Mucosa of stomach (tissue), 1 donor: ENCODE measurements around the gene VPS41.
"Not testable (repeated sequence)": the region's sequence is repeated elsewhere in the genome, so short reads cannot be mapped to it uniquely, and the experiment has no call there.

Experiments used
- H3K27me3 ChIP-seq: one replicate; pipeline ENCODE4 v1.7.0; 2013; ENCODE audit warnings: mild to moderate bottlenecking, low read length; ENCODE audit not compliant: control insufficient read depth, insufficient read depth
- H3K36me3 ChIP-seq: one replicate; pipeline ENCODE4 v1.7.0; 2013; ENCODE audit warnings: low read length; ENCODE audit not compliant: control insufficient read depth, insufficient read depth
- H3K4me1 ChIP-seq: one replicate; pipeline ENCODE4 v1.7.0; 2013; ENCODE audit warnings: mild to moderate bottlenecking, low read length; ENCODE audit not compliant: control insufficient read depth, insufficient read depth
- H3K4me3 ChIP-seq: one replicate; pipeline ENCODE4 v1.7.0; 2013; ENCODE audit warnings: low read length
- H3K9ac ChIP-seq: one replicate; pipeline ENCODE4 v1.7.0; 2013; ENCODE audit warnings: mild to moderate bottlenecking, low read length, moderate library complexity
- H3K9me3 ChIP-seq: one replicate; pipeline ENCODE4 v1.7.0; 2013; ENCODE audit warnings: mild to moderate bottlenecking, low read length, moderate library complexity; ENCODE audit not compliant: control insufficient read depth
- donor health status: Pancreatic carcinoma.

Gene VPS41

DNA sequence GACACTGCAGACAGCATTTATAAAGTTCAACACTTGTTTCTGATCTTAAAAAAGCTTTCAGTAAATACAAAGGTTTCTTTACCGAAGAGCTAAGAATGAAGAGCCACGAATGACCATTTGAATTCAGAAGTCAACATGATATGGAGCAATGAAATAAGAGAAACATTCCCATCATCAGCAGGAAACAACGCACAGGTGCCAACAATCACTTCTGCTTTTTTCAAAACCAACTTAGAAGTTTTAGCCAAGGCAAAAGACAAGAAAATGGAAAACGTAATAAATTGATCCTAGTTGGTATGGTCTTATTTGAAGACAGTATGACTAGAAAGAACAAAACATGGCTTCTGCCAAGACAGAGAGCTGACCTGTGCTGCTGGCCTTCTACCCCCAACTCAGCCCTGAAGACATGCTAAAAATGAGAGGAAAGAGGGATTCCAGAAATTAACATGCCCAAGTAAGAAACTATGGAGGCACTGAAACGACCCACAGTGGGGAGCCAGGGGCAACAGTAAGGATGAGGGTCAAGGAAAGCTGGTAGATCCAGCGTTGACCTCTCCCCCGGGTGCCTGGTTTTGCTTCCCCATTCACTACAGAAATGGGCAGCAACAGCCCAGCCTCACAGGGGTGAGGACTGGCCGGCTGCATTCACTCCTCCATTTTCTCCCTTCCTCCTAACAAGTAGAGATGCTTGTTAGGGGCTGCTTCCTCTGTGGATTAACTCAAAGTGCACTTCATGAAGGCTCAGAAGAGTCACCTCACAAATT lies 30.1 kb downstream of the VPS41 start:
- H3K9me3 ChIP-seq, result no peaks in the 10 kb centered on the region
- H3K4me1 ChIP-seq, result no peaks in the 10 kb centered on the region
- no peak overlapping the region for H3K9ac ChIP-seq
- H3K4me3 ChIP-seq, result no peak overlapping the region
- H3K36me3 ChIP-seq, result no peaks in the 10 kb centered on the region
- no peaks in the 10 kb centered on the region for H3K27me3 ChIP-seq

DNA sequence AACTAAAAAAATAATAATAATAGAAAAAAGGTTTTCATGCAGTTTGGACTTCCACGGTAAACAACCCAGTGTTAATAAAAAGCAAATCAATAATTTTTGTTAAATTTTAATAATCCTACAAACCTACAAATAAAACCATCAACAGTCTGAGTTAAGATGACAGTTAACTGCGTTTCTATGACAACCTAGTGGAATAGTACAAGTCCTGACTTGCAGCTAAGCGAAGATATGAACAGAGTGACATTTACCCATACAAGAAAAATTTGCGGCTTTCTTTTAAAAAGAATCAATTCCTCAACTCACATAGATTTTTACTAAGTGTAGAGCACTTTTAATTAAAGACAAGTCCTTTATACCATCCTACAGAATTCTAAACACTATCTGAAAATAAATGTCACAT lies 35.6 kb downstream of the VPS41 start:
- Histone ChIP-seq H3K9me3 (no peaks in the 10 kb centered on the region), H3K4me3 (no peak overlapping the region), H3K9ac (no peak overlapping the region), H3K36me3 (no peaks in the 10 kb centered on the region), H3K27me3 (no peaks in the 10 kb centered on the region), H3K4me1 (no peaks in the 10 kb centered on the region)

DNA sequence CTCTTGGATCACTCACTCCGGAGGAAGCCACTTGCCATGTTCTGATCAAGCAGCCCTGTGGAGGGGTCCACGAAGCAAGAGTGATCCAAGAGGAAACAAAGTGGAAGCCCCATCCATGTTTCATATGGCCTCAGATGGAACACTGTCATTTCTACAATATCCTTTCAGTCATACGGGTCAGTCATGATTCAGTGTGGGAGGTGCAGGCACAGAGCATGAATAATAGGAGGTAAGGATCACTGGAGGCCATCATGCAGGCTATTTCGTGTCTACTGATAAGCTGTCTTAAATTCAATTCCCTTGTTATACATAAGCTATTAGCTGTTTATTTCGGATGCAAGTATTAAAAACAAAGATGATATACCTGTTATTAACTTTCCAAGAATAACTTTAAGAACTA lies 36.8 kb downstream of the VPS41 start:
- H3K4me3 ChIP-seq, result no peak overlapping the region
- H3K9ac ChIP-seq, result no peak overlapping the region
- H3K4me1 ChIP-seq, result no peaks in the 10 kb centered on the region
- H3K9me3 ChIP-seq, result no peaks in the 10 kb centered on the region
- H3K36me3 ChIP-seq, result no peaks in the 10 kb centered on the region
- no peaks in the 10 kb centered on the region for H3K27me3 ChIP-seq

DNA sequence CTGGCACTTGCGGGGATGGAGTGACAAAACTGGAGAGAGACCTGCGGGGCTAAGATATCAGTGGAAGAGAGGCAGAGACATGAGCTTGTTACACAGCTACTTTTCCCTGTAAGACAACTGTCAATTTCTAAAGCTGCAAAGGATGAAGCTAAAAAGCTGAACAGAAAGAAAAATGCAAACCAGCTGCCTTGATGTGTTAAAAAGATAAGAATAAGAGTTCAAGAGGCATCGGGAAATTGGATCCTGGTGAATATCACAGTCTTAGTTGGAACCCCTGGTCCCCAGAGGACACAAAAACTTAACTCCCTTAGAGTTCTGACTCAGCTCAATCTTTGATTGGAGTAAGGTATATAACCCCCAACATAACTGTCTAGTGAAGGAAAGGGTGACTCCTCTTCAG lies 38.8 kb downstream of the VPS41 start:
- Histone ChIP-seq H3K9me3 (no peaks in the 10 kb centered on the region), H3K27me3 (no peaks in the 10 kb centered on the region), H3K9ac (no peak overlapping the region), H3K4me3 (no peak overlapping the region), H3K4me1 (no peaks in the 10 kb centered on the region), H3K36me3 (no peaks in the 10 kb centered on the region)

DNA sequence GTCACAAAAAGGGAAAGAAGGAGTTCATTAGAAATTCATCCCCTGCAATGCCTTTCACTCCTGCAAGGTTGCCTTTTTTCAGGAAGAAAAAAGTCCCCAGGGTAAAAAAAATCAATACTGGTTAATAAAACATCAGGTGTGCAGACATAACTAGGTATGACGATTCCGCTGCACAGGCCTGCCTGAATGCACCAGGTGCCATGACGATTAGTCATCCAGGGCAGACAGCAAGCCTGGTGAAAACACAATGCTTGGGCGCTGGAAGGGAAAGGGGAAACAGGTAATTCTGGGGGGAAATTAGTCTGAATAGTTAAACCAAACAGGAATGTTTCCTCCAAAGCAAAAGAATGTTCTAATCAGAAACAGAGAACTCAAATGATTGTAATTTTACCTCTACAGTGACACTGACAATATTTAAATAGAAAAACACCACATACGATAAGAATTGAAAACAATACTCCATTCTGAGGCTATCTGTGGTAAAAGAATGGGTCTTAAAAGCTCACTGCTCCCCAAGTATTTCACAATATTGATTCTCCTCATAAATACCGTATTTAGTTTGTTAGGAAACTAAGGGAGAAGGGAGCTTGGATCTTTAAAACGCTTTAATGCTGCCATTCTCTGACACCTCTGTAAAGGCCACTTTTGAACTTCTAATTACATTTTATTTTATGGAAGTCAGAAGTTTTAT lies 45.2 kb downstream of the VPS41 start:
- H3K4me1 ChIP-seq, result no peaks in the 10 kb centered on the region
- H3K9me3 ChIP-seq, result no peaks in the 10 kb centered on the region
- H3K4me3 ChIP-seq, result no peak overlapping the region
- peak overlapping the region; percentile 35 for H3K9ac ChIP-seq
- no peaks in the 10 kb centered on the region for H3K36me3 ChIP-seq
- H3K27me3 ChIP-seq, result no peaks in the 10 kb centered on the region

DNA sequence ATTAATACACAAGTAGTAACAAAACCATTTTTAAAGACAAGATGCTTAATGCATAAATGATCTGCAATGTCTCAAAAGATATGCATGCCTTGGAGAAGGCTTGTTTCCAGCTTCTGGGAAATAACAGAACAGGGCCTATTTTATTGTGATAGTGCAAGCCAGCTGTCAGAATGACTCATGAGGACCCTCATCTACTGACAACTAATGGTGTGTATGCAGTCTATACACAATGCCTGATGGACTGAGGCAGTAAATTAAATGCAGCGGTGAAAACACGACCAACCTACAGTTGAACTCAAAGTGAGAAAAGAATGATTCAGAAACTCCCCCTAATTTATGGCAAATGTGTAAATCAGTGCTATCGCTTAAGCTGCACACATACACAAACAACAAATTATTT lies 46.3 kb downstream of the VPS41 start:
- Histone ChIP-seq H3K27me3 (no peaks in the 10 kb centered on the region), H3K4me3 (no peak overlapping the region), H3K36me3 (no peaks in the 10 kb centered on the region), H3K4me1 (no peaks in the 10 kb centered on the region), H3K9me3 (no peaks in the 10 kb centered on the region), H3K9ac (no peak overlapping the region)

DNA sequence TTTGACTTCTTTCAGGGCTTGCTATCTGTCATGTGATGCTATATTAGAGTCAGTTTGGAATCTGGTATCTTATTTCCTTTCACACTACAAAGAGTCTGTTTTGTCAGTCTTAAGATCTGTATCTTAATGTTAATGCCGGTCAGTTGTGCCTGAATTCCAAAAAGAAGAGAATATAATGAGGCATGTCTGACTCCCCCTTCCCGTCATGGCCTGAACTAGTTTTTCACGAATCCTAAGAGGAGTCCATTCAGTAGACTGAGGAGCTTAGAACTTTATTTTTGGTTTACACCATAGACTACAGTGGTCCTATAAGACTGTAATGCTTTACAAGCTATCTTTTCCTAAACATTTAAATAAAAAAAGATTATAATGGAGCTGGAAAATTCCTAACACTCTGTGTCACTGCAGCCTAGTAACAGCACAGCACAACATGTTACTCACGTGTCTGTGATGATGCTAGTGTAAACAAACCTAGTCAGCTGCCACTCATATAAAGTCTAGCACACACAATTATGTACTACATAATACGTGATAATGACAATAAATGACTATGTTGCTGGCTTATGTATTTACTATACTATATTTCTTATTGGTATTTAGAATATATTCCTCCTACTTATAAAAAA lies 50.6 kb downstream of the VPS41 start:
- Histone ChIP-seq H3K27me3 (no peaks in the 10 kb centered on the region), H3K4me1 (no peaks in the 10 kb centered on the region), H3K36me3 (no peaks in the 10 kb centered on the region), H3K9me3 (no peaks in the 10 kb centered on the region), H3K9ac (no peak overlapping the region), H3K4me3 (no peak overlapping the region)

DNA sequence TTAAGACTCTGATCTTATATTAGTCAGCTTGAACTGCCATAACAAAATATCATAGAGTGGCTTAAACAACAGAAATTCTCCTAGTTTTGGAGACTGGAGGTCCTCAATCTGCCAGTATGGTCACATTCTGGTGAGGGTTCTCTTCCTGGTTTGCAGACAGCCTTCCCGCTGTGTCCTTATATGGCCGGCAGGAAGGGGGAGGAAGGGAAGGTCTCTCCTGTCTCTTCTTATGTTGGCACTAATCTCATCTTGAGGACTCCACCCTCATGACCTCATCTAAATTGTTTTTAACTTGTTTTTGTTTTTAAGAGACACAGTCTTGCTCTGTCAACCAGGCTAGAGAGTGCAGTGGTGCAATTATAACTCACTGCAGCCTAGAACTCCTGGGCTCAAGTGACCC lies 53.1 kb downstream of the VPS41 start:
- no peak overlapping the region for H3K4me3 ChIP-seq
- no peaks in the 10 kb centered on the region for H3K4me1 ChIP-seq
- no peaks in the 10 kb centered on the region for H3K27me3 ChIP-seq
- no peaks in the 10 kb centered on the region for H3K9me3 ChIP-seq
- H3K9ac ChIP-seq, result no peak overlapping the region
- no peaks in the 10 kb centered on the region for H3K36me3 ChIP-seq

DNA sequence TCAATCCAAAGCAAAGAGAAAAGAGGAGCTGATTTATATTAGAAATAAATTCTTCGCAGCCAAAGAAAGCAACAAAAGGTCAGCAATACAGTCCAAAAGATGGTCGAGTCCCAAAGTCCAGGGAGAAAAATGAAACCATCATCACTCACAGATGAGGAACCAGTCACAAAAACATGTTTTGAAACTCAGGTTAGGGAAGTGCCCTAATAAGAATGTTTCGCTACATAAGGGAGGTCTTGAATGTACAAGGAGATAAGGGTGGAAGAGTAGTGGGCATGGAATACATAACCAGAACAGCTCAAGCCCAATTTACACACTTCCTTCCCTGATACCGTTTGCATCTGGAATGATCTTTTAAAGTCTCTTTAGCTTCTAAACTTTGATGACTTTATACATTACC lies 53.6 kb downstream of the VPS41 start:
- Histone ChIP-seq H3K4me1 (no peaks in the 10 kb centered on the region), H3K9me3 (no peaks in the 10 kb centered on the region), H3K27me3 (no peaks in the 10 kb centered on the region), H3K4me3 (no peak overlapping the region), H3K9ac (no peak overlapping the region), H3K36me3 (no peaks in the 10 kb centered on the region)

DNA sequence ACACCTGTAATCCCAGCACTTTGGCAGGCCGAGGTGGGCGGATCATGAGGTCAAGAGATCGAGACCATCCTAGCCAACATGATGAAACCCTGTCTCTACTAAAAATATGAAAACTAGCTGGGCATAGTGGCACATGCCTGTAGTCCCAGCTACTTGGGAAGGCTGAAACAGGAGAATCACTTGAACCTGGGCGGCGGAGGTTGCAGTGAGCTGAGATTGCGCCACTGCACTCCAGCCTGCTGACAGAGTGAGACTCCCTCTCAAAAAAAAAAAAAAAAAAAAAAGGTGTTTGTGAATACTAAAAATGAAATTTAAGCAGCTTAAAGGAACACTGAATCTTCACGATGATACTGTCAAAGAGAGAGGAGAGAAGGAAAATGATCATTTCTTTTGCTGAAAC lies 54.0 kb downstream of the VPS41 start:
- H3K4me3 ChIP-seq, H3K27me3 ChIP-seq, H3K9ac ChIP-seq, H3K9me3 ChIP-seq, H3K4me1 ChIP-seq, H3K36me3 ChIP-seq: not testable (repeated sequence)

DNA sequence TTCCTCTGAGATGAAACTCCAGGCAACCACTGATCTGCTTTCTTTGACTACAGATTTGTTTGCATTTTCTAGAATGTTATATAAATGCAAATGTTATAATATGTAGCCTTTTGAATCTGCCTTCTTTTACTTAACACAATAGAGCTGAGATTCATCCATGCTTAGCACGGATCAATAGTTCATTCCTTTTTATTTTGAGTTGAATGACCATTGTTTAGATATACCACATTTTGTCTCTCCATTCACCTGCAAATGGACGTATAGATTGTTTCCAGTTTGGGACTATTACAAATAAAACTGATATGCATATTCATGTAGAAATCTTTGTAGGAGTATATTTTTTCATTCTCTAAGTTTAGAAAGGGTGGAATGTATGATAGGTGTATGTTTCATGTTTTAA lies 57.7 kb downstream of the VPS41 start:
- no peaks in the 10 kb centered on the region for H3K4me1 ChIP-seq
- no peak overlapping the region for H3K9ac ChIP-seq
- no peaks in the 10 kb centered on the region for H3K9me3 ChIP-seq
- no peak overlapping the region for H3K4me3 ChIP-seq
- H3K27me3 ChIP-seq, result no peaks in the 10 kb centered on the region
- no peaks in the 10 kb centered on the region for H3K36me3 ChIP-seq

DNA sequence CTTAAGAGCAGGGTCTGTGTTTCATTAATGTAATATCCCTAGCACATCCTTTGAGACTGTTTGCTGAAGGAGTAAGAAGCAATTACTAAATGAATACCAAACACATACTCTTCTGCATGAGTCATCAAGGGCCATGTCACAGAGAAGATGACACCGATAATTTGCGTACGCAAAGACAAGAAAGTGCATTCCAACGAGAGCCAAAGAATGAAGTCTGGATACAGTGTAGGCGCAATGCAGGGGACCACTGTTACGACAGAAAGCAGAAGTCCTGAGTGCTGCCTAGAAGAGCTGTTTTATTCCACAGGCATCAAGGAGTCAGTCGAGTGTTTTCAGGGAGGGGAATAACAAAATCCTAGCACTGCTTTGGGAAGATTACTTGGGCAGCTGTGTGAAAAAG lies 62.7 kb downstream of the VPS41 start:
- Histone ChIP-seq H3K4me3 (no peak overlapping the region), H3K9me3 (no peaks in the 10 kb centered on the region), H3K9ac (no peak overlapping the region), H3K4me1 (no peaks in the 10 kb centered on the region), H3K27me3 (no peaks in the 10 kb centered on the region), H3K36me3 (no peaks in the 10 kb centered on the region)
